HUDEP-2 (cell line): ENCODE data around the gene RGMB.

Source experiments
- DNase-seq, 76 experiments: peaks; one replicate each; lab custom pipeline; 2025; ENCODE audit not compliant: unreplicated experiment in 76 of 76; lab: John Stamatoyannopoulos, UW

The RGMB gene

DNA sequence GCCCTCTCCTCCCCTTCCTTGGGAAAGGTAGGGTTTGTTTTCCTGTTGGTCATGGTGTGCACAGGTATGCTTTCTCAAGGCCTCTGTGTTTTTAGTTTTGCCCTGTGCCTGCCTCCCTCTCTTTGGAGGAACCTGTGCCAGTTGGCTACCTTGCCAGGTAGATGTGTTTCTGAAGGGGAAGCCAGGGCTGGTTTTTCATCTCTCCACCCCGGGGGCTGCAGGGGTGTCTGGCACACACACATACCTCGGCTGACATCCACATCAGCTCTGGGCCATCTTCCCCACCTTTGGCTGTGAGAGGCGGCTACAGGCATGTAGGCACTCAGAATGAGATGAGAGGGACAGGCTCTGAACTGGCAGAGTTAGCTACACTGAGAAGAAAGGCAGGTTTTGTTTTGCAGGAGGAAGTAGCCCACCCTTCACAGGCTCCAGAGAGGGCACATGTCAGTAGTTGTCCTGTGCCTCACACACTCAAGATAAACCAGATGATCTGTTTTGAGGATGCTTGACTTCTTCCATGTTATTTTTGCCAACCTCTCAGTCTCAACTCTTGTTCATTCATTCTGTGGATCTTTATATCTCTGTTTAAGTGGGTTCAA lies 9.7 kb downstream of the RGMB start:
- no peak for DNase-seq

DNA sequence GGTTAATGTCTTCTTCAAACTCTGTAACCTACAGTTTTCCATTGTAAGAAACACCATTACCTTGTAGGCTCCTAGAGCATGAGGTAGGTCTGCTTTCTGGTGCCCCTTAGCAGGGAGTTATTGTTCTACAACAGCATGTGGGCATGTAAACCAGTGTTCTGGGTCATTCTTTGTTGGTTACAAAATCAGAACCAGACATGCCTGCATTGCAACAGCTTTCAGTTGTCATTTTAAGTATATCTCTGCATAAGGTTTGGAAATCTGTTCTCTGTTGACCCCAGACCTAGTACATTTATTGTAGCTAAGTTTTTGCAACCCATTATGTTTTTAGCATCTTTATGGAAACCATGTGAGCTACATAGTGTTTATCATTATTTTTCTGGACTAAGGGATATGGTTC lies 10.9 kb downstream of the RGMB start:
- DNase-seq = no peak

DNA sequence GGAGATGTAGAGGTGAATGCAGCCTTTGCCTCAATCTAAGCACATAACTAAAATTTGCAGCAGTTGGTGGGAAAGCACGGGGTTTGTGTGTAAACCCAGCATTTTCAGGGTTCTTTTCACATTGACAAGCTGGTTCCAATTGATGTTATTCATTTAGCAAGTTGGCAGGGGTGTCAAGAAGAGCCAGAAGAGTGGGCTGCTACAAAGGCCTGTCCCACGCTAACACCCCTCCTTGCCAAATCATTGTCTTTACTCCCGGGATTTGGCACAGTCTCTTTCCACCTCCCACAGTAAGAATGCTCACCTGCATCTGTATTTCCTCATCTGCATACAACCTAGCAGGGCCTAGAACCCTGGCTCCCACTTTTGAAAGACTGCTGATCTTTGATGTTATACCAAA lies 11.8 kb downstream of the RGMB start:
- no peak for DNase-seq

DNA sequence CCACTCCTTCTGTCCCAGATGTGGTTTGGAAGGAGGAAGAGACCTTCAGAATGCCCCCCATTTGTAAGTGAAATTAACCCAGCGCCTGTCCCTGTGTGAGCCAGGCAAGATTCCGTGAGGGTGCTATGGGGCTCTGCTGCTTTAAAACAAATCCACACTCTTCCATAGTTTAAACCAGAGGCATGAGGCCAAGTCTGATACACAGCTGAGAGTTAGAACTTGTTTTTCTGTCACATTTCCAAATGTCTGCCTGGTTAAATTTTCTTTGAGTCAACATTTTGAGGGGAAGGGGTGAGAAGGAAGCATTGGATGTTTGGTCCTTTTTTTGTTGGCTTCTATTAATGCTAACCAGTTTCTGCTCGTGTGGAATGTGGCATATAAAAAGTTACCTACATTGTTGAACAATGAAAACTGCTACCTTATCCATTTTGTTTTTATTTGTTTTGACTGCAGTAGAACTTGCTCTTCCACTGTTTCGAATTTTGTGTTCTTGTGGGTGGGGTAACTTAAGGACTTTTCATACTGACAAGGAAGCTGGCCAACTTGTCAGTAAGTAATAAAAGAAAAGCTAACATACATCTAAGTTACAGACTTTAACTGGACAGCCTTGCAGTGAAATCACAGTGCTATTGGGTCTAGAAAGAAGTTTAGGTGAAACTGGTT lies 12.9 kb downstream of the RGMB start:
- no peak for DNase-seq

DNA sequence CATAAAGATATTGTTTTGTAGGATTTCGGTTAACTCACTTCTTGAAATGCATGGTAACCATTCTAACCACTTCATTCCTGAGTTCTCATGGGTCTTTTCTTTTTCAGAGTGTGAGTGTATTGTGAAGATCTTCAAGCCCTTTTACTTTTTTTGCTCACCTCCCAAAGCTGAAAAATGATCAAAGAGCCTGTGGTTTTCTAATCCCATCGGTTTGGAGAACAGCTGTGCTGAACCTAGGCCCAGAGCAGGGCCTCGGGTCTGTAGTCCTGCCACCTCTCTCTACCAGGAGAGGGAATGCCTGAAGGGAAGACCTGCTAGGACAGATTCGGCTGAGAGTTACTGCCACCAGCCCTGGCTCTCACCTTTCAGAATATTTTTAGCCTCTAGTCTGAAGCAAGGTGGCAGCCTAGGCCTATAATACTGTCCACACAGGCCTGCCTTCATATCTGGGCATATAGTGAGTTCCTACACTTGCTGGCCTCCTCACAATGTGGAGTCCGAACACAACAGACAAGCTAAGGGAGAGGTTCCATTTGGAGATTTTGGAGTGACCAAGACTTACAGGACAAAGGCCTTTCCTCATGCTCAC lies 13.8 kb downstream of the RGMB start:
- no peak for DNase-seq

DNA sequence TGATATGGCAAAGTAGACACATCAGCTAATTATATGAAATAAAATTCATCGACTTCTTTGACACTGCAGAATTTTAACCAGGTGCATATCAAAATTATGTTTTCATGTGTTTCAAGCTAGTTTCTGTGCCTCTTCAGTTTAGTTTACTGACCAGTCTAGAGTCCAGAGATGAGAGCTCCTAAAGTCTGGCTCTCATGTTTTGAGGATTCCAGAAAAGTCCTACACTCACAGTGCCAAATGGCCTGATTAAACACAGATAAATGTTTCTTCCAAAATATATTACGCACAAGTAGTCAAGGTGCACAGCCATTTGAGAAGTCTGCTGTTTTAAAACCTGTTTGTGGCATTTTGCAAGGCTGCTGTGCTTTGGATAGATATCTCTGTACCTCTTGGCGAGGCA lies 15.6 kb downstream of the RGMB start:
- no peak for DNase-seq

DNA sequence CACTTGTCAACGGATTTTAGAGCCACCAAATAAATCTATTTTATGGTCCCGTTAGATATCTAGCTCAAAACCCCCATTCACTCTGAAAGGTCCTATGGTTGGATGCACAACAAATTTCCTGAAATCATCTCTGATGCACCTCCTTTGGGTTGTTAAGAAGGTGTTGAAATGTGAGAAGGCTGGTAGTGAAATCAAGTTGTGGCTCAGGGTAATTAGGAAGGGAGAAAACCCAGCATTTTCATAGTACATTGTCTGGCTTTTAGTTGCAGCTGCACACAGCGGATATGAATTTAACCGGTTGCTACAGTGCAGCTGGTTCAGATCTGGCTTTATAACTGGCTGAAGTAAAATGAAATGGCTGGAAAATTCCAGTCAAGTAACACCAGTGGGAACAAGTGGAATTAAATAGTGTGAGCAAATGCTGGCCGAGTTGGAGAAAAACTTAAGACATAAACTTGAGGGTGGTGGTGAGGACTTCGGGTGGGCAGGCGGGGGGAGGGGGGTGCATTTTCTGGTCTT lies 17.6 kb downstream of the RGMB start:
- DNase-seq = no peak

DNA sequence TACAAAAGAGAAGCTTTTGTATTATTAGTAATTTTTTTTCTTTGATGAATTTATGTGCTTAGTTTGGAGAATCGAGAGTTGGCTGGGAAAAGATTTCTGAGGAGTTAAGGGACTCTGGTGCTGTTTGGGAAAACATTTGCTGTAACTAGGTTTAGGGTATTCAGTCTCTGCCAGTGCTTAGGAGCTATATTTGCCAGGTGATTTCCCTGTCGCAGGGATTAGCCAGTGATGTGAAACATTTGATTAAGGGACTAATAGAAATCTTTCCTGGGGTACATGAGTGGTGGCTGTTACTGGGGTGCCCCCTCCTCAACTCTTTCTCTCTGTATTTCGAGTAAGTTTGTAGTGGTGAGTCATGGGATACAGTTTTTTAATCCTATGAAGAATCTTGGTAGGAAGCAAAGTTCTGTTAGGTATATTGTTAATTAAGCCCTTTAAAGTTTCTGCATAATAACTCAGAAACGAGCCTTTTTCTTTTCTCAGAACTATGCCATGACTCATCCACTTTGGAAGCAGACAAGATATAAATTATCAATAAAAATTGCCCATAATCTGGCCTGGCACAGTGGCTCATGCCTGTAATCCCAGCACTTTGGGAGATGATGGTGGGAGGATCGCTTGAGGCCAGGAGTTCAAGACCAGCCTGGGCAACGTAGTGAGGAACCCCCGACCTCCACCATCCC lies 18.6 kb downstream of the RGMB start:
- no peak for DNase-seq

DNA sequence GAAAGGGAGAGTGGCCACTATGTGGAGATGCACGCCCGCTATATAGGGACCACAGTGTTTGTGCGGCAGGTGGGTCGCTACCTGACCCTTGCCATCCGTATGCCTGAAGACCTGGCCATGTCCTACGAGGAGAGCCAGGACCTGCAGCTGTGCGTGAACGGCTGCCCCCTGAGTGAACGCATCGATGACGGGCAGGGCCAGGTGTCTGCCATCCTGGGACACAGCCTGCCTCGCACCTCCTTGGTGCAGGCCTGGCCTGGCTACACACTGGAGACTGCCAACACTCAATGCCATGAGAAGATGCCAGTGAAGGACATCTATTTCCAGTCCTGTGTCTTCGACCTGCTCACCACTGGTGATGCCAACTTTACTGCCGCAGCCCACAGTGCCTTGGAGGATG lies 19.8 kb downstream of the RGMB start:
- no peak for DNase-seq

DNA sequence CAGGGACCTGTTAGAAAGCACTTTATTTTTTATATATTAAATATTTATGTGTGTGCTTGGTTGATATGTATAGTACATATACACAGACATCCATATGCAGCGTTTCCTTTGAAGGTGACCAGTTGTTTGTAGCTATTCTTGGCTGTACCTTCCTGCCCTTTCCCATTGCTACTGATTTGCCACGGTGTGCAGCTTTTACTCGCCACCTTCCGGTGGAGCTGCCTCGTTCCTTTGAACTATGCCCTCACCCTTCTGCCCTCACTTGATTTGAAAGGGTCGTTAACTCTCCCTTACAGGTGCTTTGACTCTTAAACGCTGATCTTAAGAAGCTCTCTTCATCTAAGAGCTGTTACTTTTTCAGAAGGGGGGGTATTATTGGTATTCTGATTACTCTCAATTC lies 20.5 kb downstream of the RGMB start:
- DNase-seq = no peak

DNA sequence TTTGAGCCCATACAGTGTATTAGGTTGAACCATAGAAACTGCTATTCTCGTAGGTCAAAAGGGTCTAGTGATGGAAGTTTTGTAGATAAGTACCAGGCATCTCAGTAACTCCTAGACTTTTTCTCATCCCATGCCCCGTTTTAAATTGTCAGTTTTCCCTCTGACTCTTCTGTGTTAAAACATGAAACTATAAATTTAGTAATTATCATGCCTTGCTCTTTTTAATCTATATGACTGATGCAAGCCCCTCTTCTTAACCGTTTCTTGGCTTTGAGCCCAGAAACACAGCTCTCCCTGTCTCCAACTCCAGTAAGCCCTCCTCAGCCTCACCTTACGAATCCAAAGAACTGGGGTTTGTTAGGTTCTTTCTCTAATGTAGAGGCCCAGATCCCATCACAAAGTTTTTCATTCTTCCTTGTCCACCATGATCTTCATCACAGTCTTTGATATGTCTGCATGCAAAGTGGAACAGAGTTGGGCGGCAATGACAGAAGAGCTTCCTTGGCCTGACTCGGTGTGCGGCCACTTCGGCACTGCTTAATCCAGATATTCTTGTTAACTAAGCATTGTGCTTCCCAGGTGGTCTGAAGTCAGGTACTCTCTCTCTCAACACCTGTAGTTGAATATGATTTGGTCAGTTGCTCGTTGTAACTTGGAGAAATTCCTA lies 21.1 kb downstream of the RGMB start:
- no peak for DNase-seq

DNA sequence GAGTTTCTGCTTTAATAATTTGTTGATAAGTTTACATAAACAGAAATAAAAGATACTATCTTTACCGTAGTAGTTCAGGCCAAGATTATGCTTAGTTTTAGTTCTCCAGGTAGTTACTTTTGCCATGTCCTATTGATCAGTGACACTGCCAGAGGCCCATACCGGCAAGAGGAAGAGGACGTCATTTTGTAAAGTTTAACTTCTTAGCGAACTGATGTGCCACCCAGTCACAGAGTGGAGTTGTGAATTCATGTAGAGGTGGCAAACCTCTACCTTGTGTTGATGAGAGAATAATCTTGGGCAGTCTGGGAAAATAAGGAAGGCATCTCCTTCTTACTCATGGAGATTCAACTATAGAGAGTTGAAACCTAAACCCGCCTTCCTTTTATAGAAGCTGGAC lies 21.8 kb downstream of the RGMB start:
- no peak for DNase-seq

DNA sequence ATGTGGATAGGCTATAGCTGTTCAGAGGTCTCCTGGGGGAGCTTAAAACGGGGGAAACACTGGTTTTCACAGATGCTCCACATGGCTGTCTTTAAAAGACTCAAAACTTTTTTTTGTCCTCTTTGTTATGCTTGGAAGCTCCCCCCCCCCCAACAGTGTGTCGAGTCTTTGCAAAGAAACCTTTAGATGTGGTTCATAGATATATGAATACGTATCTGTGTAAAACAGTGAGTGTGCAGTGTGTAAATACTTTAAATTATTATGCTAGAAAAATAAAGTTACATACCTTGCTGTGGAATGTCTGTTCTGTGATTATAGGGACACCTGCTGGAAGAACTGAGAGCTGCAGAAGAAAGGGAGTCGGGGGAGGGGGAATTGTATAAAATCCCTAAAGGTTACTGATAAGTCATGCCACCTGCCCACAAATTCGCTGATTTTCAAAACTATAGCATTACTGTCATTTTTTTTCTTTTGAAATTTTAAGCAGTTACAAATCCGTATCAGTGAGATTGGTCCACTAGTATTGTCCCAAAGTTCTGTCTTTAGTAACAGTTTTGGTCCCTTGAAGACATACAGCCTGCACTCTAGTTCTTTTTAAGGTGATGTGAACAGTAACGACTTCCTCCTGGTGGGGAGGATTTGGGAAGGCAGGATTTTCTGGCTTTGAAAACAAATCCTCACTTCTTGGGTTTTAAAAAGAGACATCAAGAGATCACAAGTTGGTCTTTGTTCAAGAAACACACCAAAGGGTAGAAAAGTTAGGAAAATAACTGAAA lies 22.9 kb downstream of the RGMB start:
- DNase-seq = peak in 20 of 76 experiments; percentile 1 to 44 (median 18)

DNA sequence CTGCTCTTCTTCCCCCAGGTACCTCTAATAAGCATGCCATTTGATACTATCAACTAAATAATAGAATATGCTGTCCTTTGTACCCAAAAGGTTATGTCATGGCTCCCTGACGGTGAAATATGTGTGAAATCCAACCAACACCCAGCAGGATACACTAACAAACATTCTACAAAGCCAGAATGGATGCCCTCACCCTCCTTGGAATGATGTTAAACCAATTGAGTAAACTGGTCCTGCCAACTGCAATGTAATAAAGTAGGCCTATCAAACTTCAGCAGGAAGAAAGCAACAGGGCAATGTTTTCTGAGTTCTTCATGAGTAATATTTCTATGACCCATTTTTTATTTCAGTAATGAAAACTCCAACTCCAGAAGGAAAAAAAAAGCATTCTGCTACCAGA lies 24.9 kb downstream of the RGMB start:
- DNase-seq = no peak

DNA sequence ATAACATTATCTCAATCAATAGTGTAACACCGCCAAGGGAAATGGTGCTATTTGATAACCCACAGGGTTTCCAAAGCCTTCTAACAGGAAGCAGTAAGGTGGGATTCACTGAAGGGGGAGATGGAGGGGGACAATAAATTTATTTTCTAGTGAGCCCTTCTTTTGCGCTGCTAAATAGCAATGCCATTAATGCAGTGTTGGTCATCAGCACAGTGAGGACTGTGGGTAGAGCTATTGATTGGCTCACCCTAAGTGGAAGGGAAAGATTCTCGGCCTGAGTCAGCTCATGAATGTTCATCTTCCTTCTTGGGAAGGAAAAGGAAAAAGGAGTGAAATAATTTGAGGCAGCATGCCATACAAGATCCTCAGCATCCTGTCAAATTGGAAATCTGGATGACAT lies 25.4 kb downstream of the RGMB start:
- DNase-seq = no peak

DNA sequence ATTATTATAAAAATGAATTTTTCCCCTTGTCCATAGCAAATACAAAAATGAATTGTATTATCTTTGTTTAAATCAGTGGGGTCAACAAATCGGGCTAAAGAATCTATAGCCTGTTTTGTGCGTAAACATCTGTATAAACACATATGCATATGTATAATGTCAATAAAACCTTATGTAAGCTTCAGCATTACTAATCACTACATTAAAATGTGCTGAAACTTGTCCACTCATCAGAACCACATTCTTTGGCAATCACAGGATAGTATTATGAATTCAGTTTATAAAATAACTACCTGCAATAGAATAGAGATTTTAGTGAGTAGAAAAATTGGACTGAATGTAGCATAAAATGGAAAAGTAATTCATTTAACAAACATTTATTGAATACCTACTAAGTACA lies 30.6 kb downstream of the RGMB start:
- DNase-seq = no peak

DNA sequence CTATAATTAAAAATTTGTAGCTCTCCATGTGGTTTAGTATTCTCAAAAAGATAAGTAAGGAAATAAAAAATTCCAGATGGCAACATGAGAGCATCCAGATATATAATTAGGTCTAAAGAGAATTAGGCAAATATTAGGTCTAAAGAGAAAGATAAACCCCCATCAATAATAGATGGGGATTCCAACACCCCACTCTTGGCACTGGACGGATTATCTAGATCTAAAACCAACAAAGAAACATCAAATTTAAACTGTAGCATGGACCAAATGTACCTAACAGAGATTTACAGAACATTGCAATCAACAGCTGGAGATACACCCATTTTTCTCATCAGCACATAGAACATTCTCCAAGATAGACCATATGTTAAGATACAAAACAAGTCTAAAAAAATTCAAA lies 31.6 kb downstream of the RGMB start:
- DNase-seq = no peak

DNA sequence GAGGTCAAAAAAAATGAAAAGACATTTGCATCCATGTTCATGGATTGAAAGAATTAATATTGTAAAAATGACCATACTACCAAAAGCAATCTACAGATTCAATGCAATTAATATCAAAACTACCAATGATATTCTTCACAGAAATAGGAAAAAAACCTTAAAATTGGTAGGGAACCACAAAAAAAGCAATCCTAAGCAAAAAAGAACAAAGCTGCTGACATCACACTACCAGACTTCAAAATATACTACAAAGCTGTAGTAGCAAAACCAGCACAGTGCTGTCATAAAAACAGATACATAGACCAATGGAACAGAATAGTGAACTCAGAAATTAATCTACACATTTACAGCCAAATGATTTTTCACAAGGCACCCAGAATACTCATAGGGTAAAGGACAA lies 34.3 kb downstream of the RGMB start:
- no peak for DNase-seq

DNA sequence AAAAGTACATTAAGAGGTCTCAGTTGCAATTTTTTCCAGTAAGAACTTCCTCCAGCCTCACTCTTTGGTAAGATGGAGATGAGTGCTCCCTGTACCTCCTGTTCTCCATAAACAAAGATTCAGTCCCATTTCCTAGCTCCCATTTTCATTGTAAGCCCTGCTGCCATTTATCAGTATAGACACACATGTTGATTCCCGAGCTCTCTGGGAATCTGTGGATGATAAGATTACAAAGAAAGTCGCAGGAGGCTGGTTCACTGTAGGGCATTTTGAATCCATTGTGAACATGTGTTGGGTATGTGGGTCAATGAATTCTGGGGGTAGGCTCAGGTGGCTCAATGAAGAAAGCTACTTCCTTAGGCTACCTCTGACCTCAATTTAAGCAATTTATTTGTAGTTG lies 36.7 kb downstream of the RGMB start:
- peak in 2 of 76 experiments; percentile 3 to 17 for DNase-seq

DNA sequence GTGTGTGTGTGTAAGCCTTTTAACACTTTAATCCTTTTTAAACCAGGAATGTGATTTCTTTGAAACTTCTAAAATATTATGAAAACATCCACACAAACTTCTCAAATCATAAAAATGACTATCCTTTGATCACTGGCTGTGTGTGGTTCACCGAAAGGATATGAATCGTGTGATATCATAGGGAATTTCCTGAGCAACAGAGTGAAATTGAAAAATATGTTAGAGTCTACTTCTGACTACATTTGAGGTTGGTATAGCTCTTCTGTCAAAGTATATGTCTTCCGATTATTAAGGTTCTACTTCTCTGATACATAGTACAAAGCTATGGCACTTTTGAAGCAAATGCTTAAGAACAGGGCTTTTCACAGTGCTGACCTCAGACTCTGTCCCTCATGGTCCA lies 40.3 kb downstream of the RGMB start:
- DNase-seq = no peak
